IMR-90 (cell line): Measurements from ENCODE around the gene TMEM170B. TPM values are rescaled to one million over a fixed set of nuclear protein-coding genes. Genes with fewer than 3 reads are reported as not detected.

Experiments
- ATAC-seq: fragments of 200-7000 bp; cut with Tn5 transposase; 2 replicates; pipeline ENCODE4 v1.9.1; 2020; ENCODE audit warnings: low read depth, mild to moderate bottlenecking, moderate library complexity
- BruUV-seq: library from RNA; stranded (reverse); fragments of 400-500 nt; replicated peaks from 2 replicates; lab custom pipeline; 2021; lab: Mats Ljungman, UMichigan
- CTCF ChIA-PET: fragments of 300-600 bp; formaldehyde crosslinking; extraction: SDS; loops from one replicate; lab custom pipeline; 2021; ENCODE audit warnings: antibody characterized with exemption; lab: Yijun Ruan, JAX
- POLR2A ChIA-PET: fragments of 300-600 bp; sonication (Branson Sonifier 250); formaldehyde crosslinking; loops from one replicate; lab custom pipeline; 2022; ENCODE audit warnings: antibody characterized with exemption; ENCODE audit not compliant: unreplicated experiment; lab: Charles Lee
- DNase-seq: peaks from one replicate; pipeline ENCODE4 v3.0.0; 2013
- H2AFZ ChIP-seq: replicated peaks from 2 replicates; pipeline ENCODE3; 2013; ENCODE audit warnings: low read length, mild to moderate bottlenecking; ENCODE audit not compliant: poor library complexity
- H2AK5ac ChIP-seq: 2 replicates; pipeline ENCODE4 v1.6.1; 2013; ENCODE audit warnings: low read depth, low read length, inconsistent platforms
- H2AK9ac ChIP-seq: replicated peaks from 2 replicates; pipeline ENCODE3; 2013; ENCODE audit warnings: mild to moderate bottlenecking, low read depth, low read length, moderate library complexity; ENCODE audit not compliant: poor library complexity
- H2BK120ac ChIP-seq: 2 replicates; pipeline ENCODE4 v1.6.1; 2013; ENCODE audit warnings: low read depth, low read length, inconsistent platforms
- H2BK15ac ChIP-seq: 3 replicates; pipeline ENCODE4 v1.6.1; 2013; ENCODE audit warnings: low read depth, low read length, inconsistent platforms
- H2BK20ac ChIP-seq: 2 replicates; pipeline ENCODE4 v1.6.1; 2013; ENCODE audit warnings: low read depth, mild to moderate bottlenecking, inconsistent platforms, low read length, moderate library complexity
- H2BK5ac ChIP-seq: 2 replicates; pipeline ENCODE4 v1.6.1; 2013; ENCODE audit warnings: mild to moderate bottlenecking, low read depth, low read length, inconsistent platforms; ENCODE audit not compliant: poor library complexity, severe bottlenecking
- H3K14ac ChIP-seq: replicated peaks from 2 replicates; pipeline ENCODE4 v1.6.1; 2013; ENCODE audit warnings: low read depth, low read length, inconsistent platforms
- H3K18ac ChIP-seq: 2 replicates; pipeline ENCODE4 v1.6.1; 2013; ENCODE audit warnings: low read depth, low read length, control low read depth
- H3K23ac ChIP-seq: 2 replicates; pipeline ENCODE4 v1.6.1; 2013; ENCODE audit warnings: low read depth, low read length, inconsistent platforms
- H3K27ac ChIP-seq: 2 replicates; pipeline ENCODE4 v1.5.1; 2013; ENCODE audit warnings: mild to moderate bottlenecking, control low read depth, low read length; ENCODE audit not compliant: insufficient read depth
- H3K27me3 ChIP-seq: 2 replicates; pipeline ENCODE4 v1.6.1; 2013; ENCODE audit warnings: low read length; ENCODE audit not compliant: control insufficient read depth, insufficient read depth
- H3K36me3 ChIP-seq: 2 replicates; pipeline ENCODE4 v1.6.1; 2013; ENCODE audit warnings: low read length, mixed read lengths; ENCODE audit not compliant: control insufficient read depth, insufficient read depth
- H3K4ac ChIP-seq: 2 replicates; pipeline ENCODE4 v1.6.1; 2013; ENCODE audit warnings: low read depth, low read length, inconsistent platforms
- H3K4me1 ChIP-seq: 2 replicates; pipeline ENCODE4 v1.6.1; 2013; ENCODE audit warnings: low read length, mixed read lengths; ENCODE audit not compliant: control insufficient read depth, insufficient read depth
- H3K4me2 ChIP-seq: 2 replicates; pipeline ENCODE4 v1.6.1; 2013; ENCODE audit warnings: low read depth, mild to moderate bottlenecking, control low read depth, low read length, moderate library complexity
- H3K4me3 ChIP-seq: 2 replicates; pipeline ENCODE4 v1.5.1; 2013; ENCODE audit warnings: low read depth, mild to moderate bottlenecking, control low read depth, low read length, moderate library complexity; ENCODE audit not compliant: insufficient read depth
- H3K56ac ChIP-seq: 2 replicates; pipeline ENCODE4 v1.6.1; 2013; ENCODE audit warnings: low read length, inconsistent platforms; ENCODE audit not compliant: insufficient read depth; ENCODE audit errors: extremely low read depth
- H3K79me1 ChIP-seq, 2 experiments: 2 replicates each; pipeline ENCODE4 v1.6.1; 2013; ENCODE audit warnings: low read length in 2 of 2, inconsistent platforms in 1 of 2, low read depth in 1 of 2
- H3K9ac ChIP-seq: 2 replicates; pipeline ENCODE4 v1.6.1; 2013; ENCODE audit warnings: low read depth, low read length, control low read depth
- H3K9me1 ChIP-seq: 2 replicates; pipeline ENCODE4 v1.6.1; 2013; ENCODE audit warnings: low read length, inconsistent platforms; ENCODE audit not compliant: insufficient read depth
- H3K9me3 ChIP-seq: 2 replicates; pipeline ENCODE4 v1.6.1; 2013; ENCODE audit warnings: low read length; ENCODE audit not compliant: control insufficient read depth, insufficient read depth
- H4K20me1 ChIP-seq: 2 replicates; pipeline ENCODE4 v1.6.1; 2013; ENCODE audit warnings: low read length, inconsistent platforms; ENCODE audit not compliant: insufficient read depth
- H4K5ac ChIP-seq: 2 replicates; pipeline ENCODE4 v1.6.1; 2013; ENCODE audit warnings: mild to moderate bottlenecking, low read depth, low read length, control low read depth
- H4K8ac ChIP-seq, 2 experiments: 2 replicates each; pipeline ENCODE4 v1.6.1; 2013; ENCODE audit warnings: low read depth in 2 of 2, low read length in 2 of 2, control low read depth in 1 of 2, inconsistent platforms in 1 of 2
- H4K91ac ChIP-seq: 2 replicates; pipeline ENCODE4 v1.6.1; 2013; ENCODE audit warnings: low read depth, low read length, inconsistent platforms; ENCODE audit not compliant: insufficient read depth
- BHLHE40 ChIP-seq: fragments of 150-350 bp; IDR thresholded peaks from 2 replicates; pipeline ENCODE4 v1.6.1; 2016; ENCODE audit warnings: mild to moderate bottlenecking, low read depth, low read length
- MAZ ChIP-seq: IDR thresholded peaks from 2 replicates; pipeline ENCODE4 v1.6.1; 2012; ENCODE audit warnings: low read depth, mild to moderate bottlenecking, low read length, improper control_type of control experiment, moderate library complexity, borderline replicate concordance
- RCOR1 ChIP-seq: IDR thresholded peaks from 2 replicates; pipeline ENCODE4 v1.6.1; 2012; ENCODE audit warnings: mild to moderate bottlenecking, low read length, improper control_type of control experiment; ENCODE audit not compliant: insufficient replicate concordance
- RFX5 ChIP-seq: IDR thresholded peaks from 2 replicates; pipeline ENCODE4 v1.8.0; 2012; ENCODE audit warnings: low read depth, mild to moderate bottlenecking, low read length, moderate library complexity
- WGBS, 2 experiments: methylation state at CpG; one replicate each; pipeline versions ENCODE4 v1.1.5 to v1.1.7; 2013; ENCODE audit warnings: missing lambda C conversion rate in 2 of 2; ENCODE audit not compliant: insufficient read length in 1 of 2; ENCODE audit errors: extremely low coverage in 2 of 2; 5-methylcytosine and 5-hydroxymethylcytosine counted together
- dilution Hi-C: fragments of 300-500 bp; cut with HindIII; formaldehyde crosslinking; loops from one replicate; pipeline ENCODE4 v1.14.3; 2018; ENCODE audit warnings: low sequenced_read_pairs; ENCODE audit not compliant: unreplicated experiment
- in situ Hi-C: fragments of 300-500 bp; cut with MboI; formaldehyde crosslinking; loops from 3 replicates; pipeline ENCODE4 v1.14.3; 2019; ENCODE audit warnings: low sequenced_read_pairs, inconsistent platforms, mixed read lengths
- intact Hi-C: fragments of 100-400 bp; cut with micrococcal nuclease; formaldehyde crosslinking; loops from 2 replicates; pipeline ENCODE4 v1.10.0; 2022
- polyA plus RNA-seq, 3 experiments: library from polyadenylated mRNA; depleted of rRNA; stranded (reverse); fragments of >200 nt; gene quantifications; 2 replicates each; pipeline ENCODE4 v1.2.3, GENCODE V29; 2012; ENCODE audit warnings: low replicate concordance in 1 of 3
- total RNA-seq: library from RNA; depleted of rRNA; stranded (reverse); fragments of >200 nt; gene quantifications from 2 replicates; pipeline ENCODE4 v1.2.3, GENCODE V29; 2012
- TF ChIP-seq, protein P1 (sequence below): fragments of 150-350 bp; IDR thresholded peaks from 2 replicates; pipeline ENCODE4 v1.6.1; 2016; ENCODE audit warnings: low read depth, mild to moderate bottlenecking, low read length, moderate library complexity, borderline replicate concordance

TMEM170B gene
- total and polyA plus RNA-seq, 2 of the 4 experiments (the other 2 are of a cell fraction), result 0.10 to 0.18 TPM

DNA sequence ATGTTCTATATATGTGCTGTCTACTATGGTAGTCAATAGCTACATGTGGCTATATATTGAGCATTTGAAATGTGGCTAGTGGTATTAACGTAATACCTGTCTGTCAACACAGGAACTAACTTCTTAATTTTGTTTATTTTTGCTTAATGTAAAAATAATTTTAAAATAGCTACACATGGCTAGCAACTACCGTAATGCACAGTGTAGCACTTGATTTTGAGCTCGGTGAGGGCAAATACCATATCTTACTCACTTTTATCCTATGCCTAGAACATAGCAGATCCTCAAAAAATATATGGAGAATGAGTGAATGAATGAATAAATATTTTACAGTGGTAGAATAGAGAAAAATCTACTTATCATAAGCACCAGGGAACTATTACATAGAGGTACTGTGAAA is 28.1 kb upstream of the TMEM170B start:
- POLR2A ChIA-PET, result no interaction called here
- no peak overlapping the region for H2BK15ac ChIP-seq
- H2AK9ac ChIP-seq, result no peak overlapping the region
- no peak overlapping the region for H3K56ac ChIP-seq
- no peak overlapping the region for H3K4me3 ChIP-seq
- in situ Hi-C loops (loop anchor here (25.0 kb wide), 1 partner anchor 672 kb away; the partner anchor contains the start of gene MAK), intact Hi-C loops (no loop called here), dilution Hi-C loops (no loop called here)
- no peak overlapping the region for H3K4ac ChIP-seq
- H3K4me2 ChIP-seq, result no peak overlapping the region
- CTCF ChIA-PET, result interaction anchor here (1.2 to 1.5 kb wide), 2 partner anchors 10 to 581 kb away, joined by 3 read pairs; no protein-coding TSS in a partner anchor
- H3K23ac ChIP-seq, result no peak overlapping the region
- H4K5ac ChIP-seq, result no peak overlapping the region
- DNase-seq (no peak), ATAC-seq (no peak)
- BruUV-seq, result no TSS peak
- H3K36me3 ChIP-seq, result no peaks in the 10 kb centered on the region
- H2AK5ac ChIP-seq, result no peak overlapping the region
- H3K79me1 ChIP-seq, result no peaks in the 10 kb centered on the region
- no peak overlapping the region for H2BK5ac ChIP-seq
- no peak overlapping the region for H4K8ac ChIP-seq
- no peaks in the 10 kb centered on the region for H4K20me1 ChIP-seq
- no peak overlapping the region for H2BK20ac ChIP-seq
- H4K91ac ChIP-seq, result no peak overlapping the region
- no peaks in the 10 kb centered on the region for H3K9me1 ChIP-seq
- no peaks in the 10 kb centered on the region for H3K4me1 ChIP-seq
- no peak overlapping the region for H3K27ac ChIP-seq
- TF ChIP-seq RFX5 (no peak), BHLHE40 (no peak), RCOR1 (no peak), MAZ (no peak)
- TF ChIP-seq, protein P1, sequence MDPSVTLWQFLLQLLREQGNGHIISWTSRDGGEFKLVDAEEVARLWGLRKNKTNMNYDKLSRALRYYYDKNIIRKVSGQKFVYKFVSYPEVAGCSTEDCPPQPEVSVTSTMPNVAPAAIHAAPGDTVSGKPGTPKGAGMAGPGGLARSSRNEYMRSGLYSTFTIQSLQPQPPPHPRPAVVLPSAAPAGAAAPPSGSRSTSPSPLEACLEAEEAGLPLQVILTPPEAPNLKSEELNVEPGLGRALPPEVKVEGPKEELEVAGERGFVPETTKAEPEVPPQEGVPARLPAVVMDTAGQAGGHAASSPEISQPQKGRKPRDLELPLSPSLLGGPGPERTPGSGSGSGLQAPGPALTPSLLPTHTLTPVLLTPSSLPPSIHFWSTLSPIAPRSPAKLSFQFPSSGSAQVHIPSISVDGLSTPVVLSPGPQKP, result no peak
- H3K14ac ChIP-seq, result no peak overlapping the region
- no CpG with 5 or more reads among the region's 3 CpGs for WGBS, 2 experiments
- H3K9ac ChIP-seq, result no peak overlapping the region
- no peaks in the 10 kb centered on the region for H3K9me3 ChIP-seq
- H3K27me3 ChIP-seq, result peaks cover 2% of the 10 kb centered on the region; the same call in 1 of the 2 replicates
- no peak overlapping the region for H3K18ac ChIP-seq
- H2AFZ ChIP-seq, result no peak overlapping the region
- H2BK120ac ChIP-seq, result no peak overlapping the region
